ENCODE measurements around the gene ST6GAL1.
"Not testable (repeated sequence)": the region's sequence is repeated elsewhere in the genome, so short reads cannot be mapped to it uniquely, and the experiment has no call there.

DNA sequence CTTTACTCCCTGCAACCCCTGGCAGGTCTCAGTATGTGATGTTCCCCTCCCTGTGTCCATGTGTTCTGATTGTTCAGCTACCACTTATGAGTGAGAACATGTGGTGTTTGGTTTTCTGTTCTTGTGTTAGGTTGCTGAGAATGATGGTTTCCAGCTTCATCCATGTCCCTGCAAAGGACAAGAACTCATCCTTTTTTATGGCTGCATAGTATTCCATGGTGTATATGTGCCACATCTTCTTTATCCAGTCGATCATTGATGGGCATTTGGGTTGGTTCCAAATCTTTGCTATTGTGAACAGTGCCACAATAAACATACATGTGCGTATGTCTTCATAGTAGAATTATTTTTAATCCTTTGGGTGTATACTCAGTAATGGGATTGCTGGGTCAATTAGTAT, 26.6 kb upstream of the ST6GAL1 start:
- TF ChIP-seq, protein P1, sequence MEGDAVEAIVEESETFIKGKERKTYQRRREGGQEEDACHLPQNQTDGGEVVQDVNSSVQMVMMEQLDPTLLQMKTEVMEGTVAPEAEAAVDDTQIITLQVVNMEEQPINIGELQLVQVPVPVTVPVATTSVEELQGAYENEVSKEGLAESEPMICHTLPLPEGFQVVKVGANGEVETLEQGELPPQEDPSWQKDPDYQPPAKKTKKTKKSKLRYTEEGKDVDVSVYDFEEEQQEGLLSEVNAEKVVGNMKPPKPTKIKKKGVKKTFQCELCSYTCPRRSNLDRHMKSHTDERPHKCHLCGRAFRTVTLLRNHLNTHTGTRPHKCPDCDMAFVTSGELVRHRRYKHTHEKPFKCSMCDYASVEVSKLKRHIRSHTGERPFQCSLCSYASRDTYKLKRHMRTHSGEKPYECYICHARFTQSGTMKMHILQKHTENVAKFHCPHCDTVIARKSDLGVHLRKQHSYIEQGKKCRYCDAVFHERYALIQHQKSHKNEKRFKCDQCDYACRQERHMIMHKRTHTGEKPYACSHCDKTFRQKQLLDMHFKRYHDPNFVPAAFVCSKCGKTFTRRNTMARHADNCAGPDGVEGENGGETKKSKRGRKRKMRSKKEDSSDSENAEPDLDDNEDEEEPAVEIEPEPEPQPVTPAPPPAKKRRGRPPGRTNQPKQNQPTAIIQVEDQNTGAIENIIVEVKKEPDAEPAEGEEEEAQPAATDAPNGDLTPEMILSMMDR (IDR thresholded peaks at IDR 0.05): not testable (repeated sequence)
- not testable (repeated sequence) for TF ChIP-seq POLR2A (IDR thresholded peaks at IDR 0.05)
